Esophagus squamous epithelium (tissue), 5 donors: ENCODE results near the gene KRTAP21-3. TPM values are rescaled to one million over a fixed set of nuclear protein-coding genes. Genes with fewer than 3 reads are reported as not detected.
"Not testable (repeated sequence)": the region's sequence is repeated elsewhere in the genome, so short reads cannot be mapped to it uniquely, and the experiment has no call there.

Experiments used
- DNase-seq: peaks from one replicate; lab custom pipeline; 2025; lab: John Stamatoyannopoulos, UW
- H3K27ac ChIP-seq, 4 donors: fragments of 200-600 bp; sonication (generic); one replicate each; pipeline ENCODE4 v1.5.1; 2016 to 2019; ENCODE audit warnings: mild to moderate bottlenecking in 1 of 4
- H3K27me3 ChIP-seq, 4 donors: fragments of 200-600 bp; sonication (generic); 1 replicate in 3 of 4; 2 replicates in 1 of 4; pipeline versions ENCODE4 v1.5.1 to v1.6.0; 2017 to 2021; ENCODE audit warnings: antibody characterized with exemption in 1 of 4
- H3K36me3 ChIP-seq, 3 donors: fragments of 200-600 bp; sonication (generic); one replicate each; pipeline ENCODE4 v1.5.1; 2016 to 2019
- H3K4me1 ChIP-seq, 3 donors: fragments of 200-600 bp; sonication (generic); one replicate each; pipeline ENCODE4 v1.5.1; 2017 to 2019
- H3K4me3 ChIP-seq, 4 donors: fragments of 200-600 bp; sonication (generic); 1 replicate in 3 of 4; 2 replicates in 1 of 4; pipeline ENCODE4 v1.5.1; 2016 to 2019; ENCODE audit warnings: mild to moderate bottlenecking in 2 of 4, moderate library complexity in 1 of 4
- H3K9me3 ChIP-seq, 3 donors: fragments of 200-600 bp; sonication (generic); one replicate each; pipeline ENCODE4 v1.5.1; 2016 to 2019
- CTCF ChIP-seq, 6 experiments: fragments of 450-650 bp in 4 of 6; fragments of 200-600 bp in 2 of 6; sonication (generic) in 2 of 6; IDR thresholded peaks; one replicate each; pipeline ENCODE4 v1.5.1; 2016 to 2019; ENCODE audit warnings: antibody characterized with exemption in 6 of 6, mild to moderate bottlenecking in 4 of 6, moderate library complexity in 4 of 6
- POLR2A ChIP-seq, 4 donors: fragments of 450-650 bp; IDR thresholded peaks; one replicate each; pipeline ENCODE4 v1.6.1; 2017; ENCODE audit warnings: antibody characterized with exemption in 4 of 4, mild to moderate bottlenecking in 4 of 4, moderate library complexity in 3 of 4
- whole genome bisulfite sequencing, 2 donors: methylation state at CpG; one replicate each; pipeline ENCODE4 v1.1.5; 2018; 5-methylcytosine and 5-hydroxymethylcytosine counted together
- intact Hi-C: fragments of 100-400 bp; cut with DNase I; formaldehyde crosslinking; loops from one replicate; pipeline ENCODE4 v1.15.0; 2022
- total RNA-seq, 4 donors: library from RNA; depleted of rRNA; stranded (reverse); fragments of >200 nt; gene quantifications; one replicate each; pipeline ENCODE4 v1.1.0, GENCODE V29; 2016
- donor health status: DM: yes; HTN: yes; CAD: no.

Gene KRTAP21-3
- total RNA-seq = not detected

- no peak for DNase-seq
- 36 to 63% methylated on average over 3 of the region's 3 CpGs for WGBS, 2 donors
- no peak for TF ChIP-seq CTCF (IDR thresholded peaks at IDR 0.05)
- TF ChIP-seq POLR2A (IDR thresholded peaks at IDR 0.05) = no peak
- intact Hi-C loops = no loop called here
- Histone ChIP-seq H3K9me3 (no peaks in the 10 kb centered on the region), H3K36me3 (no peaks in the 10 kb centered on the region), H3K27ac (no peak within 1 kb of the TSS), H3K4me3 (no peak within 1 kb of the TSS), H3K27me3 (no peaks in the 10 kb centered on the region), H3K4me1 (no peaks in the 10 kb centered on the region)
These were observed at the start of gene KRTAP21-3 for GRCh38 chr21:30718239-30718909. Gene KRTAP21-3 (minus strand): TSS chr21:30718777. CDS start chr21:30718759, 18 bp downstream.

- H3K36me3 ChIP-seq = no peaks in the 10 kb centered on the region
- no peaks in the 10 kb centered on the region for H3K4me1 ChIP-seq
- intact Hi-C loops = no loop called here
- WGBS, 2 donors = 58 to 65% methylated on average over 2 of the region's 2 CpGs
- H3K4me3 ChIP-seq = no peak overlapping the region
- no peak for TF ChIP-seq POLR2A (IDR thresholded peaks at IDR 0.05)
- no peak for TF ChIP-seq CTCF (IDR thresholded peaks at IDR 0.05)
- H3K27ac ChIP-seq = no peak overlapping the region
- H3K27me3 ChIP-seq = no peaks in the 10 kb centered on the region
- H3K9me3 ChIP-seq = no peaks in the 10 kb centered on the region
- no peak for DNase-seq
These were observed 42.2 kb upstream of the KRTAP21-3 start for GRCh38 chr21:30760776-30761175.

GRCh38 chr21:30758306-30758705, 39.7 kb upstream of the KRTAP21-3 start:
- intact Hi-C loops = no loop called here
- H3K27ac ChIP-seq = no peak overlapping the region
- no peaks in the 10 kb centered on the region for H3K4me1 ChIP-seq
- no peak overlapping the region for H3K4me3 ChIP-seq
- no peaks in the 10 kb centered on the region for H3K27me3 ChIP-seq
- DNase-seq = no peak
- no peak for TF ChIP-seq CTCF (IDR thresholded peaks at IDR 0.05)
- no peak for TF ChIP-seq POLR2A (IDR thresholded peaks at IDR 0.05)
- WGBS, 2 donors = 47 to 58% methylated on average over 2 of the region's 2 CpGs
- H3K9me3 ChIP-seq = no peaks in the 10 kb centered on the region
- H3K36me3 ChIP-seq = no peaks in the 10 kb centered on the region

- H3K36me3 ChIP-seq, intact Hi-C loops, H3K9me3 ChIP-seq, H3K27me3 ChIP-seq, DNase-seq, H3K4me3 ChIP-seq, H3K4me1 ChIP-seq, H3K27ac ChIP-seq: not testable (repeated sequence)
- no CpG with 5 or more reads among the region's 2 CpGs for WGBS, 2 donors
These were observed 36.8 kb upstream of the KRTAP21-3 start, which contains the start of gene KRTAP21-1 for GRCh38 chr21:30755328-30755727. Gene KRTAP21-1 (minus strand): TSS chr21:30755428. CDS start chr21:30755378, 50 bp downstream.

- no peak within 1 kb of the TSS for H3K4me3 ChIP-seq
- no peak for DNase-seq
These were observed 28.6 kb upstream of the KRTAP21-3 start, which contains the start of gene KRTAP21-2 for GRCh38 chr21:30747159-30747558. Gene KRTAP21-2 (minus strand): TSS chr21:30747259. CDS start chr21:30747202, 57 bp downstream.

More at GRCh38 chr21:30747159-30747558, 28.6 kb upstream of the KRTAP21-3 start, which contains the start of gene KRTAP21-2:
- no peak within 1 kb of the TSS for H3K27ac ChIP-seq
- no peak for TF ChIP-seq CTCF (IDR thresholded peaks at IDR 0.05)
- TF ChIP-seq POLR2A (IDR thresholded peaks at IDR 0.05) = no peak
- H3K9me3 ChIP-seq = no peaks in the 10 kb centered on the region
- intact Hi-C loops = no loop called here
- no peaks in the 10 kb centered on the region for H3K4me1 ChIP-seq
- H3K36me3 ChIP-seq = no peaks in the 10 kb centered on the region
- H3K27me3 ChIP-seq = no peaks in the 10 kb centered on the region
